Endothelial cell of hepatic sinusoid (primary cell): ENCODE data around the gene ZNF488.

Experiments
- in situ Hi-C: cut with HindIII; loops from 2 replicates; pipeline ENCODE4 v1.10.0; 2017; ENCODE audit warnings: low sequenced_read_pairs

Gene ZNF488

GRCh38 chr10:47333532-47333931, 50.6 kb downstream of the ZNF488 start:
- in situ Hi-C loops: no loop called here

- in situ Hi-C loops: no loop called here
Measured at GRCh38 chr10:47332946-47333345, 51.1 kb downstream of the ZNF488 start.

GRCh38 chr10:47332371-47332770, 51.7 kb downstream of the ZNF488 start:
- in situ Hi-C loops: no loop called here

- in situ Hi-C loops: no loop called here
Measured at GRCh38 chr10:47331954-47332353, 52.1 kb downstream of the ZNF488 start.

GRCh38 chr10:47331491-47331890, 52.6 kb downstream of the ZNF488 start:
- in situ Hi-C loops: no loop called here

- in situ Hi-C loops: no loop called here
Measured at GRCh38 chr10:47330804-47331203, 53.3 kb downstream of the ZNF488 start.

GRCh38 chr10:47330366-47330765, 53.7 kb downstream of the ZNF488 start:
- in situ Hi-C loops: no loop called here

GRCh38 chr10:47329855-47330254, 54.2 kb downstream of the ZNF488 start:
- in situ Hi-C loops: no loop called here

- in situ Hi-C loops: no loop called here
Measured at GRCh38 chr10:47326927-47327330, 57.2 kb downstream of the ZNF488 start.

GRCh38 chr10:47326306-47326926, 57.7 kb downstream of the ZNF488 start:
- in situ Hi-C loops: no loop called here

GRCh38 chr10:47325303-47326291, 58.5 kb downstream of the ZNF488 start:
- in situ Hi-C loops: no loop called here

- in situ Hi-C loops: no loop called here
Measured at GRCh38 chr10:47323636-47324296, 60.3 kb downstream of the ZNF488 start.

- in situ Hi-C loops: no loop called here
Measured at GRCh38 chr10:47323087-47323486, 61.0 kb downstream of the ZNF488 start.

GRCh38 chr10:47322300-47323061, 61.6 kb downstream of the ZNF488 start, which contains the start of gene GDF2:
GDF2 (plus strand) TSS chr10:47322454; CDS start chr10:47322669, 215 bp downstream.
- in situ Hi-C loops: no loop called here

- in situ Hi-C loops: no loop called here
Measured at GRCh38 chr10:47321521-47322195, 62.4 kb downstream of the ZNF488 start.

- in situ Hi-C loops: no loop called here
Measured at GRCh38 chr10:47320812-47321211, 63.3 kb downstream of the ZNF488 start.

- in situ Hi-C loops: no loop called here
Measured at GRCh38 chr10:47319784-47320183, 64.3 kb downstream of the ZNF488 start.

GRCh38 chr10:47318706-47319105, 65.4 kb downstream of the ZNF488 start:
- in situ Hi-C loops: no loop called here

GRCh38 chr10:47317251-47317650, 66.8 kb downstream of the ZNF488 start:
- in situ Hi-C loops: no loop called here

GRCh38 chr10:47316131-47316530, 68.0 kb downstream of the ZNF488 start:
- in situ Hi-C loops: no loop called here
